ENCODE data around the gene BRD3.
"Not testable (repeated sequence)": the region's sequence is repeated elsewhere in the genome, so short reads cannot be mapped to it uniquely, and the experiment has no call there.

BRD3 gene

DNA sequence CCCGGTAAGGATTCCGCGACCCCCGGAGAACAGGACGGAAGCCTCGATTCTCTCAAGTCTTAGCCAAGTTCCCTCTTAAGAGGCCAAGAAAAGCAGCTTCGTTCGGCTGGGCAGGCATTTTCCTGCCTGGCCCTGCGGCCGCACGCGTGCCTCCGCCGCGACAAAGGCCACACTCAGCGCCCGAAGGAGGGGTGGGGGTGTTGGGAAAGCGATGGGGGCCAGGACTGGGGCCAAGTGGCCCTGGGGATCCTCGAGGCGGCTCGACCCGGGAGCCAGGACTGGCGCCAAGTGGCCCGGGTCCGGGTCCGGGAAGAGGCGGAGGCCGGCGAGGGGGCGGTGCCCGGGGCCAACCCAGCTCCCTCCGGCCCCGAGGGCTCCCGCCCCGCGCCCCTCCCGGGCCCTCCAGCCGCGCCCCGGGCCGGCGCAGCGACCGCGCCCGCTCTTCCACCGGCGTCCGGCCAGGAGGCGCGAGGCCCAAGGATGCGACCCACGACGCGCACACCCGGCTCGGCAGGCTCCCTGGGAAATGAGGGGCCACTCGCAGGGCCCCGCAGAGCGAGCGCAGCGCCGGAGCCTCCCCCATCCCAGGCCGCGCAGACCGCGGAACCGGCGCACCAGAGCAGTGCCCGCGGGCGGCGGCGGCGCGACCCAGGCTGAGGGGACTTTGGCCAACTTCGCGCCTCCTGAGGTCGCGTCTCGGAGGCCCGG, 76.5 kb downstream of the BRD3 start:
- no peak for DNase-seq

DNA sequence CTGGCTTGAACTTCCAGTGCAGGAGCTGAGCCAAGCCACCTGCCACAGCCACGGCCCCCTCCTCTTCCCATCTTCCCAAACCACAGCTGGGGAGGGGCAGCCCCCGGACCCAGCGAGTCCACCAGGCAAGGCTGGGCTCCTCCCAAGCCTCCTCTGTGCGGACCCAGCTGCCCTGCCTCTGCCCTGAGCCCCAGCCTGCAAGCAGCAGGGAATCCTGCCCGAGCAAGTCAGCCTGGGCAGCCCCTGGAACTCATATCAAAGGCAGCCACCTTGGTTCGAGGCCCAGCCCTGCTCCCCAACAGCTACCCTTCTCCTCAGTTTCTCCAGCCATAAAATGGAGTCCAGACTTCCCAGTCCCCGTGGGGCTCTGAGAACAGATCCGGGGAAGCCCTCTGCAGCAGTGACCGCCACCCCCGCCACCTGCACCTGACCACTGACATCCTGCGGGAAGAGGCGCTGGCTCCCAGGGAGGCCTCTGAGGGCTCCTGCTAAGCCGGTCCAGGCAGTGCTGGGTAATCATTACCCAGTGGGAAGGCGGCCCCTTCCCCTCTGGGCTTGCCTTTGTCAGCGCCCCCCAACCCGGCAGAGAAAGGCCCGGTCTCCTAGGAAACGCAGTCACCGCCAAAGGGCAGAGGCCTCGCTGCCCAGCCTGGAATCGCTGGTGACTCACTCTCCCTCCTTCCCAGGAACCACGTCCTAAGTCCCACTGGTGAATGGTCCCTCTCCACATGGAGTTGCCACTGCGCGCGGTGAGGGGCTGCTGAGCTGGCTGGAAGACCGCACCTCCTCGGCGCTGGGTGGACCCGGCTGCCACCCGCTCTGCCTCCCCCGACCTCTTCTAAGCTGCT, 77.2 kb downstream of the BRD3 start:
- peak; percentile 62 for DNase-seq

GRCh38 chr9:133989625-133990365, 78.0 kb downstream of the BRD3 start:
- DNase-seq = no peak

DNA sequence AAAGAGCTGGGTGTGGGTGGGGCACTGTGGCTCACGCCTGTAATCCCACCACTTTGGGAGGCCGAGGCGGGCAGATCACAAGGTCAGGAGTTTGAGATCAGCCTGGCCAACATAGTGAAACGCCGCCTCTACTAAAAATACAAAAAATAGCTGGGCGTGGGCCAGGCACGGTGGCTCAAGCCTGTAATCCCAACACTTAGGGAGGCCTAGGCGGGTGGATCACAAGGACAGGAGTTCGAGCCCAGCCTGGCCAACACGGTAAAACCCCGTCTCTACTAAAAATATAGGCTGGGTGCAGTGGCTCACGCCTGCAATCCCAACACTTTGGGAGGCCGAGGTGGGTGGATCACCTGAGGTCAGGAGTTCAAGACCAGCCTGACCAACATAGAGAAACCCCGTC, 79.1 kb downstream of the BRD3 start:
- not testable (repeated sequence) for DNase-seq

DNA sequence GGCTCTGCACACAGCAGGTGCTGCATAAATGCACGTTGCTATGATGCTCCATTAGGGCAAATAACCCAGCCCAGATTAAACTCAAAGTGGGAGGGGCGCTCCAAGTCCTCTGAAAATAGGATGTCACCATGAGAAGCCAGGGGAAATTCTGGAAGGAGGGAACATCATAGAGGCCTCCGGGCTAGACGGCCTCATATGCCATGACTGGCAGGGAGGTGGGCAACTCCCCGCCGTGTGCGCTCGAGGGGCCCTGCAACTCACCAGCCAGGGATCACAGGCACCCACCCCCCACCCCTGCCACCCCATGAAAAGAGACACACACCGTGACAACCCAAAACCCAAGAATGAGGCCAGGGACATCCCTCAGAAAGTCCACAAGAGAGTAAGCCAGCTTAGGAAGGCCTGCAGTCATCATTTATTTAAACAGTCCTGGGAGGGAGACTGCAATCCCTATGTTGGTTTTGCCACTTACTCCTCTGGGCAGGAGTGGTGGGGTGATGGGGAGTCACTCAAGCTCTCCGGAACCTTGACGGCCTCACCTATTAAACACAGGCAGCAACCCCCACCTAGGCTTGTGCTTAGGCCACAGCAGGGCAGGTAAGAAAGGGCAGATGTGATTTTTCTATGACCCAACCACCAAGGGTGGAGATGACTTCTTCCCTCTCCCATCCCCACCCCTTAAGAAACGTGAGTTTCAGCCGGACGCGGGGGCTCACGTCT, 79.7 kb downstream of the BRD3 start:
- DNase-seq = no peak

GRCh38 chr9:133987446-133987788, 80.4 kb downstream of the BRD3 start:
- no peak for DNase-seq

GRCh38 chr9:133986774-133987445, 80.9 kb downstream of the BRD3 start:
- no peak for DNase-seq

- no peak for DNase-seq
These were observed 81.8 kb downstream of the BRD3 start for GRCh38 chr9:133986061-133986460.

- no peak for DNase-seq
These were observed 84.7 kb downstream of the BRD3 start for GRCh38 chr9:133982971-133983720.

- no peak for DNase-seq
These were observed 85.7 kb downstream of the BRD3 start for GRCh38 chr9:133981958-133982681.

DNA sequence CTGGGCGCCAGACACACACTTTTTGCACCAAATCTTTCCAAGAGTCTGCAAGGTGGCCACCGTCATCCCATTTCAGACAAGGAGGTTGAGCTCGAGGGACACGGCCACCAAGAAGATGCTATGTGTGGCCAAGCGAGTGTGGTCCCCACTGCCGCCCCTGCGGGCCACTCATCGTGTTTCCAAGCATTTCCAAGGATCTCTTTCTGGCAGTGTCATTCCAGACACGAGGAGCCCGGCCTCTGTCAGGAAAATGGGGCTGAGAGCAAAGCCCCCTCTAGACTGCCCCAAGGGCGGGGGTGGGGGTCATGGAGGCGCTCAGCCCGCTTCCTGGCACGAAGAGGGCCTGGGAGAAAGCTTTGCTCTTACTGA, 86.3 kb downstream of the BRD3 start:
- DNase-seq = no peak

- no peak for DNase-seq
These were observed 86.8 kb downstream of the BRD3 start for GRCh38 chr9:133980864-133981588.
